Placental pericyte (primary cell): ENCODE results near the gene GATM. TPM values are rescaled to one million over a fixed set of nuclear protein-coding genes. Genes with fewer than 3 reads are reported as not detected.

Experiments used
- small RNA-seq: library from RNA; depleted of rRNA; stranded (forward); fragments of <200 nt; gene quantifications from one replicate; pipeline ENCODE3, GENCODE V24; 2012; ENCODE audit warnings: low replicate concordance
- total RNA-seq: library from RNA; depleted of rRNA; stranded (reverse); fragments of >200 nt; gene quantifications from 2 replicates; pipeline ENCODE4 v1.2.3, GENCODE V29; 2012

The GATM gene
- total RNA-seq: 0.29 and 0.88 TPM in 2 replicates

GRCh38 chr15:45378149-45378912 is at the start of gene GATM:
TSS of gene GATM (minus strand) at chr15:45378544. CDS start at chr15:45378453, 91 bp downstream.

Small RNAs within 50 kb of the gene (small RNA-seq; reads per million reads assigned to genes)
- 0.20 reads per million for gene RNU6-953P

Other genes starting within 250 kb of the GATM start
- not detected in 2 replicates for gene DUOXA1, start 248.7 kb downstream of the GATM start, total RNA-seq
- under 0.01 TPM in 1 of 2 replicates, not detected in the other for gene DUOX1, start 248.6 kb downstream of the GATM start, total RNA-seq
- gene SHF, start 190.6 kb downstream of the GATM start, total RNA-seq: 0.22 and 0.43 TPM in 2 replicates
- gene SLC28A2, start 126.3 kb downstream of the GATM start, total RNA-seq: not detected in 2 replicates
- gene SLC30A4, start 144.2 kb upstream of the GATM start, total RNA-seq: 9.8 and 11.6 TPM in 2 replicates
- 49.0 and 75.2 TPM in 2 replicates for gene BLOC1S6, start 208.8 kb upstream of the GATM start, total RNA-seq